Prostate gland (tissue), 2 donors: ENCODE data around the gene APOC1. TPM values are rescaled to one million over a fixed set of nuclear protein-coding genes. Genes with fewer than 3 reads are reported as not detected.
"Not testable (repeated sequence)": the region's sequence is repeated elsewhere in the genome, so short reads cannot be mapped to it uniquely, and the experiment has no call there.

Experiments
- DNase-seq: peaks from one replicate; pipeline ENCODE4 v3.0.0-alpha.2; 2019; ENCODE audit warnings: low spot score
- H3K27ac ChIP-seq, 2 donors: fragments of 200-600 bp; sonication (generic); 2 replicates each; pipeline ENCODE4 v1.5.1; 2017 to 2019
- H3K27me3 ChIP-seq: fragments of 200-600 bp; sonication (generic); replicated peaks from 2 replicates; pipeline ENCODE4 v1.5.1; 2019; ENCODE audit not compliant: insufficient read depth
- H3K36me3 ChIP-seq, 2 donors: fragments of 200-600 bp; sonication (generic); 1 replicate in 1 of 2; 2 replicates in 1 of 2; pipeline versions ENCODE4 v1.5.1 to v1.8.1; 2017 to 2019
- H3K4me1 ChIP-seq: fragments of 200-600 bp; sonication (generic); replicated peaks from 2 replicates; pipeline ENCODE4 v1.5.1; 2019
- H3K4me3 ChIP-seq, 2 donors: fragments of 200-600 bp; sonication (generic); 2 replicates each; pipeline ENCODE4 v1.5.1; 2017 to 2019
- H3K9me3 ChIP-seq: fragments of 200-600 bp; sonication (generic); 2 replicates; pipeline ENCODE4 v1.5.1; 2017
- POLR2A ChIP-seq: fragments of 450-650 bp; IDR thresholded peaks from one replicate; pipeline ENCODE4 v1.6.1; 2016; ENCODE audit warnings: antibody characterized with exemption, mild to moderate bottlenecking
- POLR2AphosphoS5 ChIP-seq: sonication (generic); formaldehyde crosslinking; IDR thresholded peaks from one replicate; pipeline ENCODE4 v1.6.1; 2017; ENCODE audit warnings: antibody characterized with exemption
- WGBS: methylation state at CpG from one replicate; pipeline ENCODE4 v1.1.5; 2018; 5-methylcytosine and 5-hydroxymethylcytosine counted together
- intact Hi-C: fragments of 100-400 bp; cut with DNase I; formaldehyde crosslinking; loops from one replicate; pipeline ENCODE4 v1.14.2; 2022
- total RNA-seq, 2 donors: library from RNA; depleted of rRNA; stranded (reverse); fragments of >200 nt; gene quantifications; one replicate each; pipeline ENCODE4 v1.1.0, GENCODE V29; 2016
- TF ChIP-seq, protein P1 (sequence below), 4 experiments: fragments of 200-600 bp in 2 of 4; fragments of 450-650 bp in 2 of 4; sonication (generic) in 2 of 4; IDR thresholded peaks; 1 replicate in 3 of 4; 2 replicates in 1 of 4; pipeline ENCODE4 v1.5.1; 2016 to 2019; ENCODE audit warnings: antibody characterized with exemption in 4 of 4, mild to moderate bottlenecking in 2 of 4, moderate library complexity in 2 of 4

Gene APOC1
- total RNA-seq, 2 donors from 2014 or later = 7.3 to 80.1 TPM

DNA sequence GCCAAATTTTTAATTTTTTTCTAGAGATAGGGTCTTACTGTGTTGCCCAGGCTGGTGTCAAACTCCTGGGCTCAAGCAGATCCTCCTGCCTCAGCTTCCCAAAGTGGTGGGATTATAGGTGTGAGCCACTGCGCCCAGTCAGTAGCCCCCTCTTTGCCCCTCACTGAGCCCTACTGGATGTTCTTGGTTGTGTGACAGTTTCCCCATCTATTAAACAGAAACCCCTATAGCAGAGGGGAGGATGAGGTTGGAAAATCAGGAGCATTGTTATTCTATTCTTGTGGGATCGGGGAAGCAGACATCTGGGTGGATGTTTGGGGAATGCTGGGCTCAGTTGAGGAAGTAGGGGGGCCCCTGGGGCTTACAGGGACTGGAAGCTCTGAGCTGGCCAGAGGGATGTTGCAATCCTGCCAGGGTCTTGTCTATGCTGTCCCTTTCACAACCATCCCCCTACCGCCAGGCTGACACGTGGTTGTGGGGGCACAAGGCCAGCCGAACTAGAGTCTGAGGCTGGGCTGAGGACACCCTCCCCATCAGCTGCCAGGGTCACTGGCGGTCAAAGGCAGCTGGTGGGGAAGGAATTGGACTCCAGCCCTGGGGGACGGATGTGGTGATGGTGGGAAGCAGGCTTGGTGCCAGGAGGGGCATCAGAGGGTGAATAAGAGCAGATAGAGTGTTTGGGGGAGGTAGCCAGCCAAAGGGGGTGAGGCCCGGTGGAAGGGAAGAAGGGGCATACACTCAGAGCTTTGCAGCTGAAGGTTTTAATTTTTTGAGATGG, 10.9 kb downstream of the APOC1 start:
- Histone ChIP-seq H3K9me3 (no peaks in the 10 kb centered on the region), H3K27ac (no peak overlapping the region), H3K4me3 (no peak overlapping the region), H3K36me3 (no peaks in the 10 kb centered on the region), H3K4me1 (no peaks in the 10 kb centered on the region), H3K27me3 (no peaks in the 10 kb centered on the region)
- TF ChIP-seq POLR2AphosphoS5 = no peak
- TF ChIP-seq, protein P1, sequence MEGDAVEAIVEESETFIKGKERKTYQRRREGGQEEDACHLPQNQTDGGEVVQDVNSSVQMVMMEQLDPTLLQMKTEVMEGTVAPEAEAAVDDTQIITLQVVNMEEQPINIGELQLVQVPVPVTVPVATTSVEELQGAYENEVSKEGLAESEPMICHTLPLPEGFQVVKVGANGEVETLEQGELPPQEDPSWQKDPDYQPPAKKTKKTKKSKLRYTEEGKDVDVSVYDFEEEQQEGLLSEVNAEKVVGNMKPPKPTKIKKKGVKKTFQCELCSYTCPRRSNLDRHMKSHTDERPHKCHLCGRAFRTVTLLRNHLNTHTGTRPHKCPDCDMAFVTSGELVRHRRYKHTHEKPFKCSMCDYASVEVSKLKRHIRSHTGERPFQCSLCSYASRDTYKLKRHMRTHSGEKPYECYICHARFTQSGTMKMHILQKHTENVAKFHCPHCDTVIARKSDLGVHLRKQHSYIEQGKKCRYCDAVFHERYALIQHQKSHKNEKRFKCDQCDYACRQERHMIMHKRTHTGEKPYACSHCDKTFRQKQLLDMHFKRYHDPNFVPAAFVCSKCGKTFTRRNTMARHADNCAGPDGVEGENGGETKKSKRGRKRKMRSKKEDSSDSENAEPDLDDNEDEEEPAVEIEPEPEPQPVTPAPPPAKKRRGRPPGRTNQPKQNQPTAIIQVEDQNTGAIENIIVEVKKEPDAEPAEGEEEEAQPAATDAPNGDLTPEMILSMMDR (IDR thresholded peaks at IDR 0.05) = no peak
- TF ChIP-seq POLR2A = no peak
- intact Hi-C loops = no loop called here
- 60% methylated on average over 8 of the region's 8 CpGs for WGBS
- no peak for DNase-seq

DNA sequence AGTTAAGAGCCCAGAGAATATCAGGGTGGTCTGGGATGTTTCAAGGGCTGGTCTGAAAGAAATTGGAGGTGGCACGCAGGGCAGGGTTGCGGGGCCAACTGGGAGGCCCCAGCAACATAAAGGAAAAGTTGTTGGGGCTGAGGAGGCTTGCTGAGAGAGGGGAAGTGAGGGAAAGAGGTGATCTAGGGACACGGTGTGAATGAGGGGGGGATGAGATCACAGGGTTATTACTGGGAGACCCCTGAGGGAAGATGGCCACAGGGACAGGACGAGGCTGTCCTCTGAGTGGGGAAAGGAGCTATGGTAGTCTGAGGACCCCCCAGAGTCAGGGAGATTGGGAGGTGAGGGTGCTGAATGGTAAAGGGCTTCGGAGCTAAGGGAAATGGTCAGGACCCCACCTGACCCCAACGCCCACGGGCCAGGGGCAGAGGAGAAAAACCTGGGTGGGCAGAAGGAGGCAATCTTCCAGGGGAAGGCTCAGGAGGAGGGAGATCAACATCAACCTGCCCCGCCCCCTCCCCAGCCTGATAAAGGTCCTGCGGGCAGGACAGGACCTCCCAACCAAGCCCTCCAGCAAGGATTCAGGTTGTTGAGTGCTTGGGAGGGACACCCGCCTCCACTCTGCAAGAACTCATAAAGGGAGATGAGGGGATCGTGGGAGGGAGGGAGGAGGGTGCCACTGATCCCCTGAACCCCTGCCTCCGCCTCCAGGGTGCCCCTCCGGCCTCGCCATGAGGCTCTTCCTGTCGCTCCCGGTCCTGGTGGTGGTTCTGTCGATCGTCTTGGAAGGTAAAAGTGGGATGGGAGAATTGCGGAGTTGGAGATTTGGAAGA, 12.1 kb downstream of the APOC1 start:
- intact Hi-C loops, H3K4me1 ChIP-seq, H3K27ac ChIP-seq, H3K27me3 ChIP-seq, H3K9me3 ChIP-seq, H3K36me3 ChIP-seq, DNase-seq: not testable (repeated sequence)
- WGBS = 35% methylated on average over 19 of the region's 19 CpGs
- peak overlapping the region in 1 of 2 donors; percentile 7 for H3K4me3 ChIP-seq

DNA sequence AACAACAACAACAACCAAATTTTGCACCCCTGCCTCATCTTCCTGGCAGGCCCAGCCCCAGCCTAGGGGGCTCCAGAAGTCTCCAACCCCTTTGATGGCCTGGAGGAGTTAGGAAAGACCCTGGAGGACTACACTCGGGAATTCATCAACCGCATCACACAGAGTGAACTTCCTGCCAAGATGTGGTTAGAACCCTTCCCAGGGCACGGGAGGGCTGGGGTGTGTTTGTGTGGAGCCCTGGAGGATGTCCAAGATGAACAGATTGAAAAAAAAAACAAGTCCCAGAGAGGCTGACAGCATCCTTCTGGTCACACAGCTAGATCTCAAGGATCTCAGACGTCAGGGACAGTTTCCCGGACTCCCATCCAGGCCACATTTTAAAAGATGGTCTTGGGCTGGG, 13.3 kb downstream of the APOC1 start:
- H3K27me3 ChIP-seq = no peaks in the 10 kb centered on the region
- H3K4me1 ChIP-seq = no peaks in the 10 kb centered on the region
- no peaks in the 10 kb centered on the region for H3K9me3 ChIP-seq
- no peaks in the 10 kb centered on the region for H3K36me3 ChIP-seq
- TF ChIP-seq POLR2A (no peak), POLR2AphosphoS5 (no peak)
- TF ChIP-seq, protein P1 (IDR thresholded peaks at IDR 0.05) = no peak
- H3K4me3 ChIP-seq = no peak overlapping the region
- H3K27ac ChIP-seq = no peak overlapping the region
- 50% methylated on average over 5 of the region's 5 CpGs for WGBS
- intact Hi-C loops = no loop called here
- DNase-seq = no peak

DNA sequence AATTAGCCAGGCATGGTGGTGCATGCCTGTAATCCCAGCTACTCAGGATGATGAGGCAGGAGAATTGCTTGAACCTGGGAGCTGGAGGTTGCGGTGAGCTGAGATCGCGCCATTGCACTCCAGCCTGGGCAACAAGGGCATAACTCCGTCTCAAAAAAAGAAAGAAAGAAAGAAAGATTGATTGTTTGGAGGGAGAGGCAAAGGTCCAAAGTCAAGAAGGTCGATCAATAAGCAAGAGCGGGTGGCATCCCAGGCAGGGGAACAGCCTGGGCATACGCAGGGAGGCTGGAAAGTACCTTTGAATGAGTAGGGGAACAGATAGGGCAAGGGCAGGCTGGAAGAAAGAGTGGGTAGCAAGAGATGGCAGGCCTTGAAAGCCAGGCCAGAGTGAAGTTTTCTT, 15.7 kb downstream of the APOC1 start:
- intact Hi-C loops = no loop called here
- Histone ChIP-seq H3K27me3 (no peaks in the 10 kb centered on the region), H3K9me3 (no peaks in the 10 kb centered on the region), H3K4me3 (no peak overlapping the region), H3K4me1 (no peaks in the 10 kb centered on the region), H3K36me3 (no peaks in the 10 kb centered on the region), H3K27ac (no peak overlapping the region)
- TF ChIP-seq POLR2A (no peak), POLR2AphosphoS5 (no peak)
- TF ChIP-seq, protein P1 (IDR thresholded peaks at IDR 0.05) = no peak
- WGBS = 88% methylated on average over 7 of the region's 7 CpGs
- no peak for DNase-seq

DNA sequence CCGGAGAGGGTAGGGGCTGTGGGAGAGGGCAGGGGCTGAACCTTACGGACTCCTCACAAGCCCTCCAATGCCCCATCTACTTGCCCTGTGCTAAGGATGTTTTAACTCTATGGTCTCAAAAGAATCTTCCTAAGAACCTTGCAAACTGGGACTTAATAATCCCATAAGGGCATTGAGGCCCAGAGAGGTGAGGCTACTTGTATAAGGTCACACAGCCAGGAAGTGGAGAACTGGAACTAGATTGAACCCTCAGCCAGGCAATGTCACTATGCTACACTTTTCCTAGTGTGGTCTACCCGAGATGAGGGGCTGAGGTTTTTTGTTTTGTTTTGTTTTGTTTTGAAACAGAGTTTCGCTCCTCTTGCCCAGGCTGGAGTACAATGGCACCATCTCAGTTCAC, 17.1 kb downstream of the APOC1 start:
- TF ChIP-seq, protein P1 (IDR thresholded peaks at IDR 0.05) = no peak
- no peak for DNase-seq
- intact Hi-C loops = no loop called here
- Histone ChIP-seq H3K4me3 (no peak overlapping the region), H3K27ac (no peak overlapping the region), H3K36me3 (no peaks in the 10 kb centered on the region), H3K4me1 (no peaks in the 10 kb centered on the region), H3K9me3 (no peaks in the 10 kb centered on the region), H3K27me3 (no peaks in the 10 kb centered on the region)
- WGBS = 89% methylated on average over 4 of the region's 4 CpGs
